Measurements from ENCODE around the gene CENPS. TPM values are rescaled to one million over a fixed set of nuclear protein-coding genes. Genes with fewer than 3 reads are reported as not detected.

The CENPS gene
- total and polyA plus RNA-seq, 2 of the 13 experiments (the other 11 are each of a cell fraction or from before 2014, with no cell fraction given) = 3.3 to 22.0 TPM

DNA sequence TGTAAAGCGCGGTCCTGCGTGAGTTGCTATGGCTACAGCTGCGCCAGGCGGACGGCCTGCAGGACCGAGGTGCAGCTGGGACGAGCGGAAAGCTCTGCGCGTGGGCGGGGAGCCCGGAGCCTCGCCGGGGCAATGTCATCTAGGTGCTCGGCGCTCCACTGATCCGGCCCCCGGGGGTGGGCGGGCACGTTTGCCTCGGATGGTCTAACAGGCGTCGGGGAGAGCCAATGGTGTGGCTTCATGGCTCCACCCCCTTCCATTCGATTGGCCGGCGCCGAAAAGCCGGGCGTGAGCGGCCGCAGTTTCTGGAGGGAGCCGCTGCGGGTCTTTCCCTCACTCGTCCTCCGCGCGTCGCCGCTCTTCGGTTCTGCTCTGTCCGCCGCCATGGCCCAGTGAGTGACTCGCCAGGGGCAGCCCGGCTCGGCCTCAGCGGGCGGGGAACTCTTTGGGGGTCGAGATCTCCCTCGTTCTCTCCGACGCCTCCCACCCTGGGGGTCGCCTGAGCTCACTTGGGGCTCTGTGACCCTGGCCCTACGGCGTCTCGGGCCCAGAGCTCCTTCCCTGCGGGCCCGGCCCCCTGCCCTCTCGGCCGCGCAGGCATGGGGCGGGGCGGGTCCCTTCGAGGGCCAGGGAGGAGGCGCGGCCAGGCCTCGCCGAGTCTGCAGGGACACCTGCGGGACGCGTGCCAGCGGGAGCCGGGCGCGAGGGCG, 31.3 kb upstream of the CENPS start, which contains the start of gene PGD (continued):
- TF ChIP-seq ZNF614 (CRISPR knock-in tag; IDR thresholded peaks at IDR 0.05; ENCODE audit: borderline replicate concordance) = peak; percentile 43; the same call in 1 of the 2 replicates
- TF ChIP-seq ZNF282 (IDR thresholded peaks at IDR 0.05; ENCODE audit: partially characterized antibody) = no peak
- TF ChIP-seq, protein P1, sequence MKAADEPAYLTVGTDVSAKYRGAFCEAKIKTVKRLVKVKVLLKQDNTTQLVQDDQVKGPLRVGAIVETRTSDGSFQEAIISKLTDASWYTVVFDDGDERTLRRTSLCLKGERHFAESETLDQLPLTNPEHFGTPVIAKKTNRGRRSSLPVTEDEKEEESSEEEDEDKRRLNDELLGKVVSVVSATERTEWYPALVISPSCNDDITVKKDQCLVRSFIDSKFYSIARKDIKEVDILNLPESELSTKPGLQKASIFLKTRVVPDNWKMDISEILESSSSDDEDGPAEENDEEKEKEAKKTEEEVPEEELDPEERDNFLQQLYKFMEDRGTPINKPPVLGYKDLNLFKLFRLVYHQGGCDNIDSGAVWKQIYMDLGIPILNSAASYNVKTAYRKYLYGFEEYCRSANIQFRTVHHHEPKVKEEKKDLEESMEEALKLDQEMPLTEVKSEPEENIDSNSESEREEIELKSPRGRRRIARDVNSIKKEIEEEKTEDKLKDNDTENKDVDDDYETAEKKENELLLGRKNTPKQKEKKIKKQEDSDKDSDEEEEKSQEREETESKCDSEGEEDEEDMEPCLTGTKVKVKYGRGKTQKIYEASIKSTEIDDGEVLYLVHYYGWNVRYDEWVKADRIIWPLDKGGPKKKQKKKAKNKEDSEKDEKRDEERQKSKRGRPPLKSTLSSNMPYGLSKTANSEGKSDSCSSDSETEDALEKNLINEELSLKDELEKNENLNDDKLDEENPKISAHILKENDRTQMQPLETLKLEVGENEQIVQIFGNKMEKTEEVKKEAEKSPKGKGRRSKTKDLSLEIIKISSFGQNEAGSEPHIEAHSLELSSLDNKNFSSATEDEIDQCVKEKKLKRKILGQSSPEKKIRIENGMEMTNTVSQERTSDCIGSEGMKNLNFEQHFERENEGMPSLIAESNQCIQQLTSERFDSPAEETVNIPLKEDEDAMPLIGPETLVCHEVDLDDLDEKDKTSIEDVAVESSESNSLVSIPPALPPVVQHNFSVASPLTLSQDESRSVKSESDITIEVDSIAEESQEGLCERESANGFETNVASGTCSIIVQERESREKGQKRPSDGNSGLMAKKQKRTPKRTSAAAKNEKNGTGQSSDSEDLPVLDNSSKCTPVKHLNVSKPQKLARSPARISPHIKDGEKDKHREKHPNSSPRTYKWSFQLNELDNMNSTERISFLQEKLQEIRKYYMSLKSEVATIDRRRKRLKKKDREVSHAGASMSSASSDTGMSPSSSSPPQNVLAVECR (CRISPR knock-in tag; IDR thresholded peaks at IDR 0.05; ENCODE audit: borderline replicate concordance) = peak; percentile 94
- peak; percentile 87 for TF ChIP-seq ZIK1 (CRISPR knock-in tag; IDR thresholded peaks at IDR 0.05; ENCODE audit: borderline replicate concordance, low read depth)
- peak; percentile 74; the same call in 1 of the 2 replicates for TF ChIP-seq MAF1 (CRISPR knock-in tag; IDR thresholded peaks at IDR 0.05; ENCODE audit: borderline replicate concordance)
- peak; percentile 62 for TF ChIP-seq ZNF263 (CRISPR knock-in tag; IDR thresholded peaks at IDR 0.05)
- TF ChIP-seq SRY (CRISPR knock-in tag; IDR thresholded peaks at IDR 0.05) = peak; percentile 11; the same call in 1 of the 2 replicates
- TF ChIP-seq, protein P2, sequence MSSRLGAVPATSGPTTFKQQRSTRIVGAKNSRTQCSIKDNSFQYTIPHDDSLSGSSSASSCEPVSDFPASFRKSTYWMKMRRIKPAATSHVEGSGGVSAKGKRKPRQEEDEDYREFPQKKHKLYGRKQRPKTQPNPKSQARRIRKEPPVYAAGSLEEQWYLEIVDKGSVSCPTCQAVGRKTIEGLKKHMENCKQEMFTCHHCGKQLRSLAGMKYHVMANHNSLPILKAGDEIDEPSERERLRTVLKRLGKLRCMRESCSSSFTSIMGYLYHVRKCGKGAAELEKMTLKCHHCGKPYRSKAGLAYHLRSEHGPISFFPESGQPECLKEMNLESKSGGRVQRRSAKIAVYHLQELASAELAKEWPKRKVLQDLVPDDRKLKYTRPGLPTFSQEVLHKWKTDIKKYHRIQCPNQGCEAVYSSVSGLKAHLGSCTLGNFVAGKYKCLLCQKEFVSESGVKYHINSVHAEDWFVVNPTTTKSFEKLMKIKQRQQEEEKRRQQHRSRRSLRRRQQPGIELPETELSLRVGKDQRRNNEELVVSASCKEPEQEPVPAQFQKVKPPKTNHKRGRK (CRISPR knock-in tag; IDR thresholded peaks at IDR 0.05) = no peak
- TF ChIP-seq KDM3A (CRISPR knock-in tag; IDR thresholded peaks at IDR 0.05; ENCODE audit: low read depth) = peak; percentile 75
- TF ChIP-seq KDM1A (CRISPR knock-in tag; IDR thresholded peaks at IDR 0.05) = no peak
- TF ChIP-seq SUZ12 (IDR thresholded peaks at IDR 0.05; ENCODE audit: low read depth, low read length) = no peak
- no peak for TF ChIP-seq TBP (CRISPR knock-in tag; IDR thresholded peaks at IDR 0.05)
- TF ChIP-seq, protein P3, sequence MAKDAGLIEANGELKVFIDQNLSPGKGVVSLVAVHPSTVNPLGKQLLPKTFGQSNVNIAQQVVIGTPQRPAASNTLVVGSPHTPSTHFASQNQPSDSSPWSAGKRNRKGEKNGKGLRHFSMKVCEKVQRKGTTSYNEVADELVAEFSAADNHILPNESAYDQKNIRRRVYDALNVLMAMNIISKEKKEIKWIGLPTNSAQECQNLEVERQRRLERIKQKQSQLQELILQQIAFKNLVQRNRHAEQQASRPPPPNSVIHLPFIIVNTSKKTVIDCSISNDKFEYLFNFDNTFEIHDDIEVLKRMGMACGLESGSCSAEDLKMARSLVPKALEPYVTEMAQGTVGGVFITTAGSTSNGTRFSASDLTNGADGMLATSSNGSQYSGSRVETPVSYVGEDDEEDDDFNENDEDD (CRISPR knock-in tag; IDR thresholded peaks at IDR 0.05; ENCODE audit: borderline replicate concordance) = peak; percentile 79; the same call in 1 of the 2 replicates
- TF ChIP-seq, protein P4, sequence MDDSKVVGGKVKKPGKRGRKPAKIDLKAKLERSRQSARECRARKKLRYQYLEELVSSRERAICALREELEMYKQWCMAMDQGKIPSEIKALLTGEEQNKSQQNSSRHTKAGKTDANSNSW (CRISPR knock-in tag; IDR thresholded peaks at IDR 0.05; ENCODE audit: borderline replicate concordance) = no peak; the same call in 1 of the 2 replicates
- TF ChIP-seq, protein P5, sequence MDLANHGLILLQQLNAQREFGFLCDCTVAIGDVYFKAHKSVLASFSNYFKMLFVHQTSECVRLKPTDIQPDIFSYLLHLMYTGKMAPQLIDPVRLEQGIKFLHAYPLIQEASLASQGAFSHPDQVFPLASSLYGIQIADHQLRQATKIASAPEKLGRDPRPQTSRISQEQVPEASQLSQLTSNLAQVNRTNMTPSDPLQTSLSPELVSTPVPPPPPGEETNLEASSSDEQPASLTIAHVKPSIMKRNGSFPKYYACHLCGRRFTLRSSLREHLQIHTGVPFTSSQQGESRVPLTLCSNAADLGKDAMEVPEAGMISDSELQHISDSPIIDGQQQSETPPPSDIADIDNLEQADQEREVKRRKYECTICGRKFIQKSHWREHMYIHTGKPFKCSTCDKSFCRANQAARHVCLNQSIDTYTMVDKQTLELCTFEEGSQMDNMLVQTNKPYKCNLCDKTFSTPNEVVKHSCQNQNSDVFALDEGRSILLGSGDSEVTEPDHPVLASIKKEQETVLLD (CRISPR knock-in tag; IDR thresholded peaks at IDR 0.05; ENCODE audit: low read depth) = peak; percentile 58; the same call in 1 of the 2 replicates
- TF ChIP-seq DMAP1 (CRISPR knock-in tag; IDR thresholded peaks at IDR 0.05) = peak; percentile 50; the same call in 1 of the 2 replicates
